ENCODE results near the gene RPA3.

- no peak for TF ChIP-seq MECOM (CRISPR knock-in tag; IDR thresholded peaks at IDR 0.05)
- TF ChIP-seq SMC3 (conservative IDR thresholded peaks at IDR 0.05; ENCODE audit: insufficient read depth, low read depth, low read length), result no peak
- no peak for TF ChIP-seq ZNF280B (CRISPR knock-in tag; IDR thresholded peaks at IDR 0.05)
- TF ChIP-seq SREBF2 (CRISPR knock-in tag; IDR thresholded peaks at IDR 0.05), result no peak
- no peak for TF ChIP-seq DNMT1 (IDR thresholded peaks at IDR 0.05)
- TF ChIP-seq SMARCE1 (IDR thresholded peaks at IDR 0.05), result no peak
- TF ChIP-seq ARHGAP35 (IDR thresholded peaks at IDR 0.05; ENCODE audit: partially characterized antibody), result no peak
Measured at GRCh38 chr7:7612519-7612918, 105.9 kb downstream of the RPA3 start.
